Fibroblast of pulmonary artery (primary cell): Measurements from ENCODE around the gene POLR2J.

Experiments
- DNase-seq: peaks from one replicate; pipeline ENCODE4 v3.0.0-alpha.2; 2010; ENCODE audit warnings: low read depth
- H3K4me3 ChIP-seq: replicated peaks from 2 replicates; pipeline ENCODE4 v1.5.1; 2011; ENCODE audit warnings: low read depth, mild to moderate bottlenecking, control low read depth, low read length, moderate library complexity
- TF ChIP-seq, protein P1 (sequence below): IDR thresholded peaks from 2 replicates; pipeline ENCODE4 v1.5.1; 2011; ENCODE audit warnings: mild to moderate bottlenecking, control low read depth, low read length, inconsistent platforms; ENCODE audit errors: missing control alignments

Gene POLR2J

DNA sequence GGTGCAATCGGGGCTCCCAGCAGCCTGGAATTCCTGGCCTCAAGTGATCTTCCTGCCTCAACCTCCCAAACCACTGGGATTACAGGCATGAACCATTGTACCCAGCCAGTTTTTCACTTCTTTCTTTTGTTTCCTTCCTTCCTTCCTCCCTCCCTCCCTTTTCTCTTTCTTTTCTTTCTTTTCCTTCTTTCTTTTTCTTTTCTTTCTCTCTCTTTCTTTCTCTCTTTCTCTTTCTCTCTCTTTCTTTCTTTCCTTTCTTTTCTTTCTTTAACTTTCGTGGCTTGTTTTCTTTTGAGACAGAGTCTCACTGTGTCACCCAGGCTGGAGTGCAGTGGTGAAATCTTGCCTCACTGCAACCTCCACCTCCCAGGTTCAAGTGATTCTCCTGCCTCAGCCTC is 33.0 kb downstream of the POLR2J start:
- no peak for DNase-seq
- TF ChIP-seq, protein P1, sequence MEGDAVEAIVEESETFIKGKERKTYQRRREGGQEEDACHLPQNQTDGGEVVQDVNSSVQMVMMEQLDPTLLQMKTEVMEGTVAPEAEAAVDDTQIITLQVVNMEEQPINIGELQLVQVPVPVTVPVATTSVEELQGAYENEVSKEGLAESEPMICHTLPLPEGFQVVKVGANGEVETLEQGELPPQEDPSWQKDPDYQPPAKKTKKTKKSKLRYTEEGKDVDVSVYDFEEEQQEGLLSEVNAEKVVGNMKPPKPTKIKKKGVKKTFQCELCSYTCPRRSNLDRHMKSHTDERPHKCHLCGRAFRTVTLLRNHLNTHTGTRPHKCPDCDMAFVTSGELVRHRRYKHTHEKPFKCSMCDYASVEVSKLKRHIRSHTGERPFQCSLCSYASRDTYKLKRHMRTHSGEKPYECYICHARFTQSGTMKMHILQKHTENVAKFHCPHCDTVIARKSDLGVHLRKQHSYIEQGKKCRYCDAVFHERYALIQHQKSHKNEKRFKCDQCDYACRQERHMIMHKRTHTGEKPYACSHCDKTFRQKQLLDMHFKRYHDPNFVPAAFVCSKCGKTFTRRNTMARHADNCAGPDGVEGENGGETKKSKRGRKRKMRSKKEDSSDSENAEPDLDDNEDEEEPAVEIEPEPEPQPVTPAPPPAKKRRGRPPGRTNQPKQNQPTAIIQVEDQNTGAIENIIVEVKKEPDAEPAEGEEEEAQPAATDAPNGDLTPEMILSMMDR: no peak
- H3K4me3 ChIP-seq: no peak overlapping the region

GRCh38 chr7:102444961-102445673 is 33.6 kb downstream of the POLR2J start:
- no peak for DNase-seq
- TF ChIP-seq, protein P1: no peak
- no peak overlapping the region for H3K4me3 ChIP-seq

- DNase-seq: peak; percentile 78
- TF ChIP-seq, protein P1: no peak
These were observed 38.5 kb downstream of the POLR2J start for GRCh38 chr7:102439963-102440795.

DNA sequence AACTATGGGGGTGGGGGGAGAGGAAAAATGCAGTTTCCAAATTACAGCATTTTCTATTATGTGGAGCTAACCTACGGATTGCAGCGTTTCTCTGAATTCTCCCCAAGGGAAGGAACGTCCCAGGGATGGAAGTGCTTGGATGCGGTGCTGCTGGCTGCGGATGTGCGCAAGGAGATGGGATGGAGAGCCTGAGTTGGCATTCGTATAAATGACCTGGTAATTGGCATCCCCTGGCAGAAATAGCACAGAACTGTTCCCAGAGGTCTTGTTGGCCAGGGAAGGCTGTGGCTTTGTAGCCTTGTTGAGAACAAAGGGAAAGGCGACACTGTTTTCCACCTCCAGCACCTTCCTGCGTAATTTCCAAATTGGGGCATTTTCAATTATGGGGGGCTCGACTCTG is 42.6 kb downstream of the POLR2J start:
- H3K4me3 ChIP-seq: no peak overlapping the region
- TF ChIP-seq, protein P1: no peak
- DNase-seq: no peak

More at GRCh38 chr7:102439963-102440795, 38.5 kb downstream of the POLR2J start:
- no peak overlapping the region for H3K4me3 ChIP-seq

GRCh38 chr7:102434039-102434486 is 44.7 kb downstream of the POLR2J start:
- DNase-seq: peak; percentile 48
- TF ChIP-seq, protein P1: no peak
- peak overlapping the region; percentile 75 for H3K4me3 ChIP-seq

DNA sequence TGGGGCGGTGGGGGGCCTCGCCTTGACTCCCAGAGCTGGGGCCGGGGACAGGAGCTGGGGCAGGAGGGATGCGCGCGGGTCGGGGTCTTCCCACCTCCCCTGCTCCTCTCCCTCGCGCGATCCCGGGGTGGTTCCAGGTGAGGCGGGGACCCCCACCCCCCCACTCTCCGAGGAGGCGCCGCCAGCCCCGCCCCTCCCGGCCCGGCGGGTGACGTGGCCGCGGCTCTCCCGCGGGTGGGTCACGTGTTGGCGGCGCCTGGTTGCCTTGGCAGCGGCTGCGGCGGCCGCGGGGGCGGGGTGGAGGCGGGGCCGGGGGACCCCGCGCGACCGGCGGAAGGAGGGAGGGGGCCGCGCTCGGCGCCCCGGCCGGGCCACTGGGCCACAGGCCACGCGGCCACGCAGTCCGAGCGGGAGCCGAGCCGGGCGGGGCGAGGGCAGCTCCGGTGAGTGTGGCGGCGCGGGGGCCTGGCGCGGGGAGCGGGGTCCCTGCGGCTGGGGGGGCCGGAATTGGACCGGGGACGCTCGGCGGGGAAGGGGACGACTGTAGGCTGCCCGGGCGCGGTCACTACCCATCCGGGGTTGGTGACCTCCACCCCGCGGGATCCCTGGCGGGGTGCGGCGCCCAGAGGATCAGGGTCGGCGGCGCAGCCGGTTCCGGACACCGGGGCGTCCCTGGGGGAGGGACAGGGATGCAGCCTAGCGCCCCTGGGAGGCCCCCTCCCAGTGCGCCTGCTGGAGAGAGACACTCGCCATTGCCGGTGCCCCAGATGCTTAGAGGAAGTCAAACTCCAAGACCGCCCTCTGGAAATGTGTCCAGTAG is 45.3 kb downstream of the POLR2J start, which contains the start of gene ORAI2:
TSS of gene ORAI2 (plus strand) at position 357 of the 820 bp plus-strand sequence. CDS start 5,382 bp downstream, outside the sequence.
- DNase-seq: peak; percentile 58
- peak within 1 kb of the TSS; percentile 75 for H3K4me3 ChIP-seq
- TF ChIP-seq, protein P1: no peak
